ENCODE results near the gene CIAO2B.
"Not testable (repeated sequence)": the region's sequence is repeated elsewhere in the genome, so short reads cannot be mapped to it uniquely, and the experiment has no call there.

Gene CIAO2B

DNA sequence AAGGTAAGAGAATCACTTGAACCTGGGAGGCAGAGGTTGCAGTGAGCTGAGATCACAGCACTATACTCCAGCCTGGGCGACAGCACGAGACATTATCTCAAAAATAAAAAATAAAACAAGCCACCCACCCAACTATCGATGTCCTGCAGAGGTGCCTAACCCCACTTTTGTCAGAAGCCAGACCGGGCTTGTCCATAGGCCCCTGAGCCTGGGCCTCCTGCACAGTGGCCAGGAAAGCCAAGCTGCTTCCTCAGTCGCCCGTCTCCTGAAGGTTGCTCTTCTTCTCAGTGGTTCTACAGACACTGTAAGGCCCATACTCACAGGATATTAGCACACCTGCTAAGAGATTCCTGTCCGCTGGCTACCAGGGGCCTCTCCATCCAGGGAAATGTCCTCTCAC, 12.3 kb upstream of the CIAO2B start:
- TF ChIP-seq, protein P1, sequence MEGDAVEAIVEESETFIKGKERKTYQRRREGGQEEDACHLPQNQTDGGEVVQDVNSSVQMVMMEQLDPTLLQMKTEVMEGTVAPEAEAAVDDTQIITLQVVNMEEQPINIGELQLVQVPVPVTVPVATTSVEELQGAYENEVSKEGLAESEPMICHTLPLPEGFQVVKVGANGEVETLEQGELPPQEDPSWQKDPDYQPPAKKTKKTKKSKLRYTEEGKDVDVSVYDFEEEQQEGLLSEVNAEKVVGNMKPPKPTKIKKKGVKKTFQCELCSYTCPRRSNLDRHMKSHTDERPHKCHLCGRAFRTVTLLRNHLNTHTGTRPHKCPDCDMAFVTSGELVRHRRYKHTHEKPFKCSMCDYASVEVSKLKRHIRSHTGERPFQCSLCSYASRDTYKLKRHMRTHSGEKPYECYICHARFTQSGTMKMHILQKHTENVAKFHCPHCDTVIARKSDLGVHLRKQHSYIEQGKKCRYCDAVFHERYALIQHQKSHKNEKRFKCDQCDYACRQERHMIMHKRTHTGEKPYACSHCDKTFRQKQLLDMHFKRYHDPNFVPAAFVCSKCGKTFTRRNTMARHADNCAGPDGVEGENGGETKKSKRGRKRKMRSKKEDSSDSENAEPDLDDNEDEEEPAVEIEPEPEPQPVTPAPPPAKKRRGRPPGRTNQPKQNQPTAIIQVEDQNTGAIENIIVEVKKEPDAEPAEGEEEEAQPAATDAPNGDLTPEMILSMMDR (conservative IDR thresholded peaks at IDR 0.05; ENCODE audit: low read length) = no peak
- TF ChIP-seq EZH2phosphoT487 (IDR thresholded peaks at IDR 0.05; ENCODE audit: borderline replicate concordance) = no peak
- Histone ChIP-seq H3K36me3 (ENCODE audit: insufficient read depth, low read length) (peaks cover 7% of the 10 kb centered on the region; the same call in 1 of the 2 replicates), H2AFZ (ENCODE audit: low read length) (no peak overlapping the region), H3K9me3 (ENCODE audit: insufficient read depth, low read depth, low read length) (no peaks in the 10 kb centered on the region), H3K79me2 (ENCODE audit: insufficient read depth, low read length) (no peaks in the 10 kb centered on the region), H3K9ac (ENCODE audit: low read depth, low read length, poor library complexity, severe bottlenecking) (no peak overlapping the region), H3K9me2 (replicated peaks; ENCODE audit: low read depth, low read length) (no peaks in the 10 kb centered on the region), H3F3A (ENCODE audit: low read depth) (no peaks in the 10 kb centered on the region), H3K4me3 (ENCODE audit: low read length, poor library complexity, severe bottlenecking) (no peak overlapping the region), H3K27me3 (ENCODE audit: insufficient read depth, low read length, poor library complexity, severe bottlenecking) (no peaks in the 10 kb centered on the region), H4K20me1 (ENCODE audit: insufficient read depth, low read length, poor library complexity, severe bottlenecking) (no peaks in the 10 kb centered on the region), H3K4me2 (ENCODE audit: low read depth, low read length, poor library complexity, severe bottlenecking) (no peak overlapping the region), H3K4me1 (ENCODE audit: insufficient read depth, low read length, poor library complexity, severe bottlenecking) (no peaks in the 10 kb centered on the region)

DNA sequence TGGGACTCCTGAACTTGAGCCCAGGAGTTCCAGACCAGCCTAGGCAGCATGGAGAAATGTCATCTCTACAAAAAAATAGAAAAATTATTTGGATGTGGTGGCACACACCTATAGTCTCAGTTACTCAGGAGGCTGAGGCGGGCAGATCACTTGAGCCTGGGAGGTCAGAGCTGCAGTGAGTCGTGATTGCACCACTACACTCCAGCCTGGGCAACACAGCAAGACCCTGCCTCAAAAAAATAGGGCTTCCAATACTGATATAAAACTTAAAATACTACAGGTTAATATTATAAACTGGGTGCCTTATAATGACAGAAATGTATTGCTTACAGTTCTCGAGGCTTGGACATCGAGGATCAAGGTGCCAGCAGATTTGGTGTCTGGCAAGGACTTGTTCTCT, 11.7 kb upstream of the CIAO2B start:
- no peak overlapping the region for H3K4me3 ChIP-seq (ENCODE audit: low read length, poor library complexity, severe bottlenecking)
- peaks cover 7% of the 10 kb centered on the region; the same call in 1 of the 2 replicates for H3K36me3 ChIP-seq (ENCODE audit: insufficient read depth, low read length)
- H3K27me3 ChIP-seq (ENCODE audit: insufficient read depth, low read length, poor library complexity, severe bottlenecking) = no peaks in the 10 kb centered on the region
- no peaks in the 10 kb centered on the region for H3K79me2 ChIP-seq (ENCODE audit: insufficient read depth, low read length)
- TF ChIP-seq EZH2phosphoT487 (IDR thresholded peaks at IDR 0.05; ENCODE audit: borderline replicate concordance) = no peak
- TF ChIP-seq, protein P1 (conservative IDR thresholded peaks at IDR 0.05; ENCODE audit: low read length) = no peak
- no peaks in the 10 kb centered on the region for H3K9me3 ChIP-seq (ENCODE audit: insufficient read depth, low read depth, low read length)
- no peaks in the 10 kb centered on the region for H3K9me2 ChIP-seq (replicated peaks; ENCODE audit: low read depth, low read length)
- H2AFZ ChIP-seq (ENCODE audit: low read length) = no peak overlapping the region
- no peak overlapping the region for H3K9ac ChIP-seq (ENCODE audit: low read depth, low read length, poor library complexity, severe bottlenecking)
- H3K4me2 ChIP-seq (ENCODE audit: low read depth, low read length, poor library complexity, severe bottlenecking) = no peak overlapping the region
- no peaks in the 10 kb centered on the region for H3K4me1 ChIP-seq (ENCODE audit: insufficient read depth, low read length, poor library complexity, severe bottlenecking)
- H4K20me1 ChIP-seq (ENCODE audit: insufficient read depth, low read length, poor library complexity, severe bottlenecking) = no peaks in the 10 kb centered on the region
- H3F3A ChIP-seq (ENCODE audit: low read depth) = no peaks in the 10 kb centered on the region

DNA sequence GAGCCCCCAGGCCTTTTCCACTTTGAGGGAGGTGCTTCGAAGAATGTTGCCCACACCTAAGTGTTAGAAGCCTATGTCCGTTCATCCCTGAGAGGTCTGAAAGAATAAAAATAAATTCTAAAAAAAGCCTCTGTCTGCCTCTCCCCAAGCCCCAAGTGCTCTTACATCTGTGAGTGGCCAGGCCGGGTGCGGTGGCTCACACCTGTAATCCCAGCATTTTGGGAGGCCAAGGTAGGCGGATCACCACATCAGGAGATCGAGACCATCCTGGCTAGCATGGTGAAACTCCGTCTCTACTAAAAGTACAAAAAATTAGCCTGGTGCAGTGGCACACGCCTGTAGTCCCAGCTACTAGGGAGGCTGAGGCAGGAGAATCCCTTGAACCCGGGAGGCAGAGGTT, 10.8 kb upstream of the CIAO2B start:
- not testable (repeated sequence) for H3K4me3 ChIP-seq (ENCODE audit: low read length, poor library complexity, severe bottlenecking); H3K9me2 ChIP-seq (replicated peaks; ENCODE audit: low read depth, low read length); H3K9ac ChIP-seq (ENCODE audit: low read depth, low read length, poor library complexity, severe bottlenecking); H3K79me2 ChIP-seq (ENCODE audit: insufficient read depth, low read length); H3K9me3 ChIP-seq (ENCODE audit: insufficient read depth, low read depth, low read length); H3K4me2 ChIP-seq (ENCODE audit: low read depth, low read length, poor library complexity, severe bottlenecking); H3K4me1 ChIP-seq (ENCODE audit: insufficient read depth, low read length, poor library complexity, severe bottlenecking); H2AFZ ChIP-seq (ENCODE audit: low read length); H3F3A ChIP-seq (ENCODE audit: low read depth); H4K20me1 ChIP-seq (ENCODE audit: insufficient read depth, low read length, poor library complexity, severe bottlenecking); H3K27me3 ChIP-seq (ENCODE audit: insufficient read depth, low read length, poor library complexity, severe bottlenecking)
- H3K36me3 ChIP-seq (ENCODE audit: insufficient read depth, low read length) = peaks cover 14% of the 10 kb centered on the region; the same call in 1 of the 2 replicates

DNA sequence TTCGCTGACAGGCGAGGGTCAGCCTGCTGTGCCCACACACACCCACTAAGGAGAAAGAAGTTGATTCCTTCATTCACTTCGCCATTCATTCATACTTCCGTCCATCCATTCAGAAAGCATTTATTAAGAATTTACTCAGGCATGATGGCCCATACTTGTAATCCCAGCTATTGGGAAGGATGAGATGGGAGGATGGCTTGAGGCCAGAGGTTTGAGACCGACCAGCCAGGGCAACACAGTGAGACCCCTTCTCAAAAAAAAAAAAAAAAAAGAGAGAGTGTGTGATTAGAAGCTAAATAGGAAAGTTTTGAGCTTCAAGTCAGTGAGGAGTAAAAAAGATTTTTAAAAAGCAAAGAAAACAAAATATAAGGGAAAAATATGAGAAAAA, 9.8 kb upstream of the CIAO2B start:
- Histone ChIP-seq H2AFZ (ENCODE audit: low read length) (no peak overlapping the region), H3K27me3 (ENCODE audit: insufficient read depth, low read length, poor library complexity, severe bottlenecking) (no peaks in the 10 kb centered on the region), H3K4me3 (ENCODE audit: low read length, poor library complexity, severe bottlenecking) (no peak overlapping the region), H3K4me2 (ENCODE audit: low read depth, low read length, poor library complexity, severe bottlenecking) (no peak overlapping the region), H4K20me1 (ENCODE audit: insufficient read depth, low read length, poor library complexity, severe bottlenecking) (no peaks in the 10 kb centered on the region), H3K9me3 (ENCODE audit: insufficient read depth, low read depth, low read length) (no peaks in the 10 kb centered on the region), H3F3A (ENCODE audit: low read depth) (no peaks in the 10 kb centered on the region), H3K79me2 (ENCODE audit: insufficient read depth, low read length) (no peaks in the 10 kb centered on the region), H3K9ac (ENCODE audit: low read depth, low read length, poor library complexity, severe bottlenecking) (no peak overlapping the region), H3K9me2 (replicated peaks; ENCODE audit: low read depth, low read length) (no peaks in the 10 kb centered on the region), H3K36me3 (ENCODE audit: insufficient read depth, low read length) (peaks cover 14% of the 10 kb centered on the region; the same call in 1 of the 2 replicates), H3K4me1 (ENCODE audit: insufficient read depth, low read length, poor library complexity, severe bottlenecking) (no peaks in the 10 kb centered on the region)
- TF ChIP-seq, protein P1 (conservative IDR thresholded peaks at IDR 0.05; ENCODE audit: low read length) = no peak
- no peak for TF ChIP-seq EZH2phosphoT487 (IDR thresholded peaks at IDR 0.05; ENCODE audit: borderline replicate concordance)
